Uterus (tissue), 2 donors: ENCODE data around the gene SLC5A4.

Experiments
- CTCF ChIP-seq, 4 experiments: fragments of 200-600 bp in 2 of 4; fragments of 450-650 bp in 2 of 4; sonication (generic) in 2 of 4; IDR thresholded peaks; one replicate each; pipeline ENCODE4 v1.5.1; 2016 to 2019; ENCODE audit warnings: antibody characterized with exemption in 4 of 4, mild to moderate bottlenecking in 2 of 4, moderate library complexity in 1 of 4
- POLR2A ChIP-seq, 2 donors: fragments of 450-650 bp; IDR thresholded peaks; one replicate each; pipeline ENCODE4 v1.6.1; 2016; ENCODE audit warnings: antibody characterized with exemption in 2 of 2, mild to moderate bottlenecking in 1 of 2, moderate library complexity in 1 of 2

GRCh38 chr22:32240461-32240860 lies 14.7 kb downstream of the SLC5A4 start:
- TF ChIP-seq CTCF (IDR thresholded peaks at IDR 0.05) (no peak), POLR2A (IDR thresholded peaks at IDR 0.05) (no peak)
